Measurements from ENCODE around the gene EZR.

DNA sequence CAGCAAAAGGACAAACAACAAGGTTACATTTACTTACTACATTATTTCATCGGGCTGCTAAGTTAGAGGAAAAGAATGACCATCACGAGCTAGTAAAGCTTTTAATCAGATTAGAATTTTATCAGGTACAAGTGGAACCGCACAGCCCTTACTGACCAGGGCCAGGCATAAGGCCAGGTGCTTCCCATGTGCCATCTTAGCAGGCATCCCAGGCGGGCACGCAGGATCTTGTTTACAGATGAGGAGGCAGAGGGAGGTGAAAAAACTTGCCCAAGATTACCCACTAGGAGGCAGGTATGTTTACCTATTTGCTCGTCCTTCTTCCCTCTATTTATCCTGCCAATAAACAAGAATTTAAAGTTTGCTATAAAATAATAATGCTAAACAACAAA lies 10.7 kb downstream of the EZR start:
- TF ChIP-seq, protein P1, sequence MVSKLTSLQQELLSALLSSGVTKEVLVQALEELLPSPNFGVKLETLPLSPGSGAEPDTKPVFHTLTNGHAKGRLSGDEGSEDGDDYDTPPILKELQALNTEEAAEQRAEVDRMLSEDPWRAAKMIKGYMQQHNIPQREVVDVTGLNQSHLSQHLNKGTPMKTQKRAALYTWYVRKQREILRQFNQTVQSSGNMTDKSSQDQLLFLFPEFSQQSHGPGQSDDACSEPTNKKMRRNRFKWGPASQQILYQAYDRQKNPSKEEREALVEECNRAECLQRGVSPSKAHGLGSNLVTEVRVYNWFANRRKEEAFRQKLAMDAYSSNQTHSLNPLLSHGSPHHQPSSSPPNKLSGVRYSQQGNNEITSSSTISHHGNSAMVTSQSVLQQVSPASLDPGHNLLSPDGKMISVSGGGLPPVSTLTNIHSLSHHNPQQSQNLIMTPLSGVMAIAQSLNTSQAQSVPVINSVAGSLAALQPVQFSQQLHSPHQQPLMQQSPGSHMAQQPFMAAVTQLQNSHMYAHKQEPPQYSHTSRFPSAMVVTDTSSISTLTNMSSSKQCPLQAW (CRISPR knock-in tag; IDR thresholded peaks at IDR 0.05), result no peak
- TF ChIP-seq, protein P2, sequence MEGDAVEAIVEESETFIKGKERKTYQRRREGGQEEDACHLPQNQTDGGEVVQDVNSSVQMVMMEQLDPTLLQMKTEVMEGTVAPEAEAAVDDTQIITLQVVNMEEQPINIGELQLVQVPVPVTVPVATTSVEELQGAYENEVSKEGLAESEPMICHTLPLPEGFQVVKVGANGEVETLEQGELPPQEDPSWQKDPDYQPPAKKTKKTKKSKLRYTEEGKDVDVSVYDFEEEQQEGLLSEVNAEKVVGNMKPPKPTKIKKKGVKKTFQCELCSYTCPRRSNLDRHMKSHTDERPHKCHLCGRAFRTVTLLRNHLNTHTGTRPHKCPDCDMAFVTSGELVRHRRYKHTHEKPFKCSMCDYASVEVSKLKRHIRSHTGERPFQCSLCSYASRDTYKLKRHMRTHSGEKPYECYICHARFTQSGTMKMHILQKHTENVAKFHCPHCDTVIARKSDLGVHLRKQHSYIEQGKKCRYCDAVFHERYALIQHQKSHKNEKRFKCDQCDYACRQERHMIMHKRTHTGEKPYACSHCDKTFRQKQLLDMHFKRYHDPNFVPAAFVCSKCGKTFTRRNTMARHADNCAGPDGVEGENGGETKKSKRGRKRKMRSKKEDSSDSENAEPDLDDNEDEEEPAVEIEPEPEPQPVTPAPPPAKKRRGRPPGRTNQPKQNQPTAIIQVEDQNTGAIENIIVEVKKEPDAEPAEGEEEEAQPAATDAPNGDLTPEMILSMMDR (CRISPR knock-in tag; IDR thresholded peaks at IDR 0.05), result no peak
- TF ChIP-seq ZNF263 (CRISPR knock-in tag; IDR thresholded peaks at IDR 0.05) (no peak), CEBPB (IDR thresholded peaks at IDR 0.05; ENCODE audit: borderline replicate concordance, low read depth, low read length) (no peak), KLF11 (CRISPR knock-in tag; IDR thresholded peaks at IDR 0.05) (no peak), CBX1 (IDR thresholded peaks at IDR 0.05; ENCODE audit: low read depth) (no peak), POLR2AphosphoS5 (IDR thresholded peaks at IDR 0.05; ENCODE audit: low read depth, low read length) (no peak)
